HEK293 (cell line): ENCODE measurements around the gene TEF.

ENCODE experiments used
- CTCF ChIA-PET: fragments of 350-600 bp; formaldehyde crosslinking; extraction: SDS; loops from one replicate; lab custom pipeline; 2021; ENCODE audit warnings: antibody characterized with exemption; lab: Yijun Ruan, JAX
- POLR2A ChIA-PET: fragments of 300-600 bp; formaldehyde crosslinking; extraction: SDS; loops from one replicate; lab custom pipeline; 2020; ENCODE audit warnings: antibody characterized with exemption, inconsistent platforms; lab: Yijun Ruan, JAX
- H3K27ac ChIP-seq: fragments of 200-500 bp; sonication (Bioruptor generic); 2 replicates; pipeline ENCODE4 v1.5.1; 2014; ENCODE audit warnings: low read depth, low read length, control low read depth, inconsistent platforms; ENCODE audit errors: extremely low read depth
- H3K36me3 ChIP-seq, 2 experiments: fragments of 200-500 bp in 1 of 2; sonication (Bioruptor generic) in 1 of 2; 1 replicate in 1 of 2; 2 replicates in 1 of 2; pipeline ENCODE4 v1.5.1; 2014 to 2017; ENCODE audit warnings: inconsistent platforms in 2 of 2, low read length in 2 of 2; ENCODE audit not compliant: control insufficient read depth in 2 of 2, insufficient read depth in 1 of 2
- H3K4me1 ChIP-seq: fragments of 200-500 bp; sonication (Bioruptor generic); 2 replicates; pipeline ENCODE4 v1.5.1; 2014; ENCODE audit warnings: mild to moderate bottlenecking, low read length, inconsistent platforms; ENCODE audit not compliant: control insufficient read depth, insufficient read depth
- H3K4me3 ChIP-seq: 2 replicates; pipeline ENCODE4 v1.5.1; 2011; ENCODE audit warnings: low read depth, mild to moderate bottlenecking, control low read depth, low read length, moderate library complexity
- H3K9me3 ChIP-seq: fragments of 200-500 bp; sonication (Bioruptor generic); 2 replicates; pipeline ENCODE4 v1.5.1; 2014; ENCODE audit warnings: low read depth, low read length, inconsistent platforms; ENCODE audit not compliant: control insufficient read depth, insufficient read depth
- BCL11A ChIP-seq: fragments of 450-650 bp; formaldehyde crosslinking; IDR thresholded peaks from 2 replicates; pipeline ENCODE4 v1.5.1; 2016; ENCODE audit warnings: low read depth, missing biosample characterization, missing genetic modification characterization
- ZNF2 ChIP-seq: fragments of 450-650 bp; formaldehyde crosslinking; IDR thresholded peaks from 2 replicates; pipeline ENCODE4 v1.5.1; 2016; ENCODE audit warnings: missing biosample characterization, missing genetic modification characterization
- ZNF202 ChIP-seq: fragments of 450-650 bp; formaldehyde crosslinking; IDR thresholded peaks from 2 replicates; pipeline ENCODE4 v1.5.1; 2016; ENCODE audit warnings: missing biosample characterization, missing genetic modification characterization, borderline replicate concordance
- ZNF214 ChIP-seq: fragments of 450-650 bp; formaldehyde crosslinking; IDR thresholded peaks from 2 replicates; pipeline ENCODE4 v1.5.1; 2017; ENCODE audit warnings: missing biosample characterization, mild to moderate bottlenecking, missing genetic modification characterization, borderline replicate concordance
- ZNF391 ChIP-seq: fragments of 450-650 bp; formaldehyde crosslinking; IDR thresholded peaks from 2 replicates; pipeline ENCODE4 v1.5.1; 2016; ENCODE audit warnings: low read depth, missing biosample characterization, missing genetic modification characterization, borderline replicate concordance
- ZNF433 ChIP-seq: fragments of 450-650 bp; formaldehyde crosslinking; IDR thresholded peaks from 2 replicates; pipeline ENCODE4 v1.5.1; 2016; ENCODE audit warnings: missing biosample characterization, missing genetic modification characterization, low read depth
- ZSCAN16 ChIP-seq: fragments of 450-650 bp; formaldehyde crosslinking; IDR thresholded peaks from 2 replicates; pipeline ENCODE4 v1.5.1; 2016; ENCODE audit warnings: missing biosample characterization, missing genetic modification characterization
- ZSCAN23 ChIP-seq: fragments of 450-650 bp; formaldehyde crosslinking; IDR thresholded peaks from 2 replicates; pipeline ENCODE4 v1.5.1; 2016; ENCODE audit warnings: missing biosample characterization, missing genetic modification characterization
- TF ChIP-seq, protein P1 (sequence below): fragments of 450-650 bp; formaldehyde crosslinking; IDR thresholded peaks from 2 replicates; pipeline ENCODE4 v1.5.1; 2016; ENCODE audit warnings: missing biosample characterization, missing genetic modification characterization, borderline replicate concordance
- TF ChIP-seq, protein P2 (sequence below): fragments of 450-650 bp; formaldehyde crosslinking; IDR thresholded peaks from 2 replicates; pipeline ENCODE4 v1.5.1; 2016; ENCODE audit warnings: missing biosample characterization, missing genetic modification characterization
- TF ChIP-seq, protein P3 (sequence below): fragments of 450-650 bp; formaldehyde crosslinking; IDR thresholded peaks from 2 replicates; pipeline ENCODE4 v1.5.1; 2016; ENCODE audit warnings: missing biosample characterization, missing genetic modification characterization
- TF ChIP-seq, protein P4 (sequence below): fragments of 450-650 bp; formaldehyde crosslinking; optimal IDR thresholded peaks from 2 replicates; pipeline ENCODE3; 2016; ENCODE audit warnings: missing biosample characterization, mild to moderate bottlenecking, missing genetic modification characterization

TEF gene

DNA sequence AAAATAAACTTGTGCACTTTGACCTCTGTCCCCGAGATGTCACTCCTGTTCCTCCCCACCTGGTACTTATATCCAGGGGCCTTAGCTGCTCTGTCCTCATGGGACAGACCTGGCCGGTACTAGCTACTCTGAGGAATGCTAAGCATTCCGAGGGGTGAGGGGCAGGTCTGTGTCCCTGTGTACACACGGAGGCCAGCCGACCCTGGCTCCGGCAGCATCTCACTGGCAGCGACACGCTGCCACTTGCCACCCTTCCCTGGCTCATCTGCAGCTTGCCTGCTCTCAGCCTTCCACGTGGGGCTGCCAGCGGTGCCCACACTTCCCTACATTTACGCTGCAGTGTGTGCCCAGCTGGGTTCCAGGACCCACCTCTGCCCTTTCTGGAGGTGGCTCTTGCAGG, 21.6 kb upstream of the TEF start:
- POLR2A ChIA-PET, result interaction anchor here (1.6 to 1.8 kb wide), 3 partner anchors 20 to 87 kb away, joined by 4 to 6 read pairs (median 4); partner anchors contain the start of genes TEF and TOB2
- Histone ChIP-seq H3K4me3 (no peak overlapping the region), H3K27ac (no peak overlapping the region), H3K36me3 (peaks cover 0 to 41% of the 10 kb centered on the region in 2 experiments; a peak in 2 of 3 replicates), H3K9me3 (no peaks in the 10 kb centered on the region)
- TF ChIP-seq ZNF391 (tag by site-specific recombination) (no peak), ZSCAN16 (no peak), ZNF433 (no peak), ZNF202 (no peak), ZNF214 (tag by site-specific recombination) (no peak), ZSCAN23 (tag by site-specific recombination) (no peak), ZNF2 (tag by site-specific recombination) (no peak), BCL11A (tag by site-specific recombination) (no peak)
- TF ChIP-seq, protein P1, sequence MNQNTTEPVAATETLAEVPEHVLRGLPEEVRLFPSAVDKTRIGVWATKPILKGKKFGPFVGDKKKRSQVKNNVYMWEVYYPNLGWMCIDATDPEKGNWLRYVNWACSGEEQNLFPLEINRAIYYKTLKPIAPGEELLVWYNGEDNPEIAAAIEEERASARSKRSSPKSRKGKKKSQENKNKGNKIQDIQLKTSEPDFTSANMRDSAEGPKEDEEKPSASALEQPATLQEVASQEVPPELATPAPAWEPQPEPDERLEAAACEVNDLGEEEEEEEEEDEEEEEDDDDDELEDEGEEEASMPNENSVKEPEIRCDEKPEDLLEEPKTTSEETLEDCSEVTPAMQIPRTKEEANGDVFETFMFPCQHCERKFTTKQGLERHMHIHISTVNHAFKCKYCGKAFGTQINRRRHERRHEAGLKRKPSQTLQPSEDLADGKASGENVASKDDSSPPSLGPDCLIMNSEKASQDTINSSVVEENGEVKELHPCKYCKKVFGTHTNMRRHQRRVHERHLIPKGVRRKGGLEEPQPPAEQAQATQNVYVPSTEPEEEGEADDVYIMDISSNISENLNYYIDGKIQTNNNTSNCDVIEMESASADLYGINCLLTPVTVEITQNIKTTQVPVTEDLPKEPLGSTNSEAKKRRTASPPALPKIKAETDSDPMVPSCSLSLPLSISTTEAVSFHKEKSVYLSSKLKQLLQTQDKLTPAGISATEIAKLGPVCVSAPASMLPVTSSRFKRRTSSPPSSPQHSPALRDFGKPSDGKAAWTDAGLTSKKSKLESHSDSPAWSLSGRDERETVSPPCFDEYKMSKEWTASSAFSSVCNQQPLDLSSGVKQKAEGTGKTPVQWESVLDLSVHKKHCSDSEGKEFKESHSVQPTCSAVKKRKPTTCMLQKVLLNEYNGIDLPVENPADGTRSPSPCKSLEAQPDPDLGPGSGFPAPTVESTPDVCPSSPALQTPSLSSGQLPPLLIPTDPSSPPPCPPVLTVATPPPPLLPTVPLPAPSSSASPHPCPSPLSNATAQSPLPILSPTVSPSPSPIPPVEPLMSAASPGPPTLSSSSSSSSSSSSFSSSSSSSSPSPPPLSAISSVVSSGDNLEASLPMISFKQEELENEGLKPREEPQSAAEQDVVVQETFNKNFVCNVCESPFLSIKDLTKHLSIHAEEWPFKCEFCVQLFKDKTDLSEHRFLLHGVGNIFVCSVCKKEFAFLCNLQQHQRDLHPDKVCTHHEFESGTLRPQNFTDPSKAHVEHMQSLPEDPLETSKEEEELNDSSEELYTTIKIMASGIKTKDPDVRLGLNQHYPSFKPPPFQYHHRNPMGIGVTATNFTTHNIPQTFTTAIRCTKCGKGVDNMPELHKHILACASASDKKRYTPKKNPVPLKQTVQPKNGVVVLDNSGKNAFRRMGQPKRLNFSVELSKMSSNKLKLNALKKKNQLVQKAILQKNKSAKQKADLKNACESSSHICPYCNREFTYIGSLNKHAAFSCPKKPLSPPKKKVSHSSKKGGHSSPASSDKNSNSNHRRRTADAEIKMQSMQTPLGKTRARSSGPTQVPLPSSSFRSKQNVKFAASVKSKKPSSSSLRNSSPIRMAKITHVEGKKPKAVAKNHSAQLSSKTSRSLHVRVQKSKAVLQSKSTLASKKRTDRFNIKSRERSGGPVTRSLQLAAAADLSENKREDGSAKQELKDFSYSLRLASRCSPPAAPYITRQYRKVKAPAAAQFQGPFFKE (tag by site-specific recombination), result no peak
- TF ChIP-seq, protein P2, sequence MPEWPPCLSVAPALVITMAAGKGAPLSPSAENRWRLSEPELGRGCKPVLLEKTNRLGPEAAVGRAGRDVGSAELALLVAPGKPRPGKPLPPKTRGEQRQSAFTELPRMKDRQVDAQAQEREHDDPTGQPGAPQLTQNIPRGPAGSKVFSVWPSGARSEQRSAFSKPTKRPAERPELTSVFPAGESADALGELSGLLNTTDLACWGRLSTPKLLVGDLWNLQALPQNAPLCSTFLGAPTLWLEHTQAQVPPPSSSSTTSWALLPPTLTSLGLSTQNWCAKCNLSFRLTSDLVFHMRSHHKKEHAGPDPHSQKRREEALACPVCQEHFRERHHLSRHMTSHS (tag by site-specific recombination), result no peak
- TF ChIP-seq, all 188 proteins: peak for 0
- no peaks in the 10 kb centered on the region for H3K4me1 ChIP-seq
- CTCF ChIA-PET, result interaction anchor here (0.7 kb wide), 1 partner anchor 57 kb away, joined by 3 read pairs; no protein-coding TSS in a partner anchor

DNA sequence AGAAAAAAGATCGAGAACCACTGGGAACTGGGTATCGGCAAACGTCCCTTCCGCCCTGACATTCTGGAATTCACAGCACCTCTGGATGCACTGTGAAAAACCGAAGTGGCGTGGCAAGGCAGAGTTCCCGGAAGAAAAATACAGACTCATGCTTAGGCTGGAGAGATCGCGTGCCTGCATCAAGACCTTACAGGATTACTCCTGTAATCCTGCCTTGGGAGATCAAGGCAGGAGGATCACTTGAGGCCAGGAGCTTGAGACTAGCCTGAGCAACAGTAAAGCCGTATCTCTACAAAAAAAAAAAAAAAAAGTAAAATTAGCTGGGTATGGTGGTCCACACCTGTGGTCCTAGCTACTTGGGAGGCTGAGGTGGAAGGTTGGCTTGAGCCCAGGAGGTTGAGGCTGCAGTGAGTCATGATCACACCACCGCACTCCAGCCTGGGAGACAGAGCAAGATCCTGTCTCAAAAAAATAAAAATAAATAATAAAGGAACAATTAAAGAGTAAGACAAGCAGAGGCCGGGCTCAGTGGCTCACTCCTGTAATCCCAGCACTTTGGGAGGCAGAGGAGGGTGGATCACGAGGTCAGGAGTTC, 19.9 kb upstream of the TEF start:
- no peak overlapping the region for H3K4me3 ChIP-seq
- POLR2A ChIA-PET, result interaction anchor here (0.6 to 2.0 kb wide), 2 partner anchors 19 to 27 kb away, joined by 3 to 7 read pairs; partner anchors contain the start of gene TEF
- peaks cover 3% of the 10 kb centered on the region; the same call in 1 of the 2 replicates for H3K4me1 ChIP-seq
- CTCF ChIA-PET, result no interaction called here
- no peak overlapping the region for H3K27ac ChIP-seq
- TF ChIP-seq, protein P3, sequence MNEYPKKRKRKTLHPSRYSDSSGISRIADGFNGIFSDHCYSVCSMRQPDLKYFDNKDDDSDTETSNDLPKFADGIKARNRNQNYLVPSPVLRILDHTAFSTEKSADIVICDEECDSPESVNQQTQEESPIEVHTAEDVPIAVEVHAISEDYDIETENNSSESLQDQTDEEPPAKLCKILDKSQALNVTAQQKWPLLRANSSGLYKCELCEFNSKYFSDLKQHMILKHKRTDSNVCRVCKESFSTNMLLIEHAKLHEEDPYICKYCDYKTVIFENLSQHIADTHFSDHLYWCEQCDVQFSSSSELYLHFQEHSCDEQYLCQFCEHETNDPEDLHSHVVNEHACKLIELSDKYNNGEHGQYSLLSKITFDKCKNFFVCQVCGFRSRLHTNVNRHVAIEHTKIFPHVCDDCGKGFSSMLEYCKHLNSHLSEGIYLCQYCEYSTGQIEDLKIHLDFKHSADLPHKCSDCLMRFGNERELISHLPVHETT (tag by site-specific recombination), result 0 out of 2 replicates have a peak, but pooled peaks have one; percentile 21
- TF ChIP-seq, protein P4, sequence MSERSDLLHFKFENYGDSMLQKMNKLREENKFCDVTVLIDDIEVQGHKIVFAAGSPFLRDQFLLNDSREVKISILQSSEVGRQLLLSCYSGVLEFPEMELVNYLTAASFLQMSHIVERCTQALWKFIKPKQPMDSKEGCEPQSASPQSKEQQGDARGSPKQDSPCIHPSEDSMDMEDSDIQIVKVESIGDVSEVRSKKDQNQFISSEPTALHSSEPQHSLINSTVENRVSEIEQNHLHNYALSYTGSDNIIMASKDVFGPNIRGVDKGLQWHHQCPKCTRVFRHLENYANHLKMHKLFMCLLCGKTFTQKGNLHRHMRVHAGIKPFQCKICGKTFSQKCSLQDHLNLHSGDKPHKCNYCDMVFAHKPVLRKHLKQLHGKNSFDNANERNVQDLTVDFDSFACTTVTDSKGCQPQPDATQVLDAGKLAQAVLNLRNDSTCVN (tag by site-specific recombination), result no peak
- no peaks in the 10 kb centered on the region for H3K9me3 ChIP-seq
- peaks cover 0 to 24% of the 10 kb centered on the region in 2 experiments; a peak in 2 of 3 replicates for H3K36me3 ChIP-seq
